ENCODE measurements around the gene SLAMF1. TPM values are rescaled to one million over a fixed set of nuclear protein-coding genes. Genes with fewer than 3 reads are reported as not detected.

Gene SLAMF1
- total and polyA plus RNA-seq, 9 of the 15 experiments (the other 6 are each of a cell fraction or from before 2014, with no cell fraction given) = 0.04 to 0.17 (median 0.11) TPM; not detected in 4

DNA sequence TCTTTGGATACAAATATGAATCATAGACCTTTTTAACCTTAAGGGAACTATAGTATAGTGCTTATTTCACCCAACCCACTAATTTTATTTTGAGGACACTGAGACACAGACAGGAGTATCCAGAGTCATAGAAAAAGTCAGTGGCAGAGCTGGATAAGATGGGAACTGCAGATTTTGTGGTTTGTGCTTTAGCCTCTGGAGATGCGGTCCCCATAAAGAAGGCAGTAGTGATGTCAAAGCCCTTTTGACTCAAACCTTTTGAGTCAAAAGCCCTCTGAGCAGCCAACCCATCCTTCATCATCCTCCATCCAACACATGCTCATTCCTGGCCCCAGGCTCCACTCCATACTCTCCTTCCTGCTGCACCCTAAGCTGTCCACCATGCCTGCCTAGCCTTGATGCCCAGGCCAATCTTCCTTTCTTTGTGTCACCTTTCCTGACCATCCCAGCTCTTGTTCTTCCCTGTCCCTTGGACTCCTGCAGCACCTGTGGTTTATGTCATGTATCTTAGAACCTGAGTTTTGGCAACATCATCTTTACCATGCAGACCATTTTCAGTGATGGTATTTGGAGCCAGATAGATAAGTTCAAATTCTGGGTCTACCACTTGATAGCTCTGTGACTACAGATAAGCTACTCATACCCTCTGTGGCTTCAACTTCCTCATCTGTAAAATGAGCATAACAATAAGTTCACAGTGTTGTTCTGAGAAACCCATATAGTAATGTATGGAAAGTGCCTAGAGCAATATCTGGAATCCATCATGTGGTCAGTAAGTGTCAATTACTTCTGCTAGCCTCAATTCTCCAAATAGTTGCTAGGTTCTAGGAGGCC is 20.1 kb downstream of the SLAMF1 start (continued):
- TF ChIP-seq, protein P1, sequence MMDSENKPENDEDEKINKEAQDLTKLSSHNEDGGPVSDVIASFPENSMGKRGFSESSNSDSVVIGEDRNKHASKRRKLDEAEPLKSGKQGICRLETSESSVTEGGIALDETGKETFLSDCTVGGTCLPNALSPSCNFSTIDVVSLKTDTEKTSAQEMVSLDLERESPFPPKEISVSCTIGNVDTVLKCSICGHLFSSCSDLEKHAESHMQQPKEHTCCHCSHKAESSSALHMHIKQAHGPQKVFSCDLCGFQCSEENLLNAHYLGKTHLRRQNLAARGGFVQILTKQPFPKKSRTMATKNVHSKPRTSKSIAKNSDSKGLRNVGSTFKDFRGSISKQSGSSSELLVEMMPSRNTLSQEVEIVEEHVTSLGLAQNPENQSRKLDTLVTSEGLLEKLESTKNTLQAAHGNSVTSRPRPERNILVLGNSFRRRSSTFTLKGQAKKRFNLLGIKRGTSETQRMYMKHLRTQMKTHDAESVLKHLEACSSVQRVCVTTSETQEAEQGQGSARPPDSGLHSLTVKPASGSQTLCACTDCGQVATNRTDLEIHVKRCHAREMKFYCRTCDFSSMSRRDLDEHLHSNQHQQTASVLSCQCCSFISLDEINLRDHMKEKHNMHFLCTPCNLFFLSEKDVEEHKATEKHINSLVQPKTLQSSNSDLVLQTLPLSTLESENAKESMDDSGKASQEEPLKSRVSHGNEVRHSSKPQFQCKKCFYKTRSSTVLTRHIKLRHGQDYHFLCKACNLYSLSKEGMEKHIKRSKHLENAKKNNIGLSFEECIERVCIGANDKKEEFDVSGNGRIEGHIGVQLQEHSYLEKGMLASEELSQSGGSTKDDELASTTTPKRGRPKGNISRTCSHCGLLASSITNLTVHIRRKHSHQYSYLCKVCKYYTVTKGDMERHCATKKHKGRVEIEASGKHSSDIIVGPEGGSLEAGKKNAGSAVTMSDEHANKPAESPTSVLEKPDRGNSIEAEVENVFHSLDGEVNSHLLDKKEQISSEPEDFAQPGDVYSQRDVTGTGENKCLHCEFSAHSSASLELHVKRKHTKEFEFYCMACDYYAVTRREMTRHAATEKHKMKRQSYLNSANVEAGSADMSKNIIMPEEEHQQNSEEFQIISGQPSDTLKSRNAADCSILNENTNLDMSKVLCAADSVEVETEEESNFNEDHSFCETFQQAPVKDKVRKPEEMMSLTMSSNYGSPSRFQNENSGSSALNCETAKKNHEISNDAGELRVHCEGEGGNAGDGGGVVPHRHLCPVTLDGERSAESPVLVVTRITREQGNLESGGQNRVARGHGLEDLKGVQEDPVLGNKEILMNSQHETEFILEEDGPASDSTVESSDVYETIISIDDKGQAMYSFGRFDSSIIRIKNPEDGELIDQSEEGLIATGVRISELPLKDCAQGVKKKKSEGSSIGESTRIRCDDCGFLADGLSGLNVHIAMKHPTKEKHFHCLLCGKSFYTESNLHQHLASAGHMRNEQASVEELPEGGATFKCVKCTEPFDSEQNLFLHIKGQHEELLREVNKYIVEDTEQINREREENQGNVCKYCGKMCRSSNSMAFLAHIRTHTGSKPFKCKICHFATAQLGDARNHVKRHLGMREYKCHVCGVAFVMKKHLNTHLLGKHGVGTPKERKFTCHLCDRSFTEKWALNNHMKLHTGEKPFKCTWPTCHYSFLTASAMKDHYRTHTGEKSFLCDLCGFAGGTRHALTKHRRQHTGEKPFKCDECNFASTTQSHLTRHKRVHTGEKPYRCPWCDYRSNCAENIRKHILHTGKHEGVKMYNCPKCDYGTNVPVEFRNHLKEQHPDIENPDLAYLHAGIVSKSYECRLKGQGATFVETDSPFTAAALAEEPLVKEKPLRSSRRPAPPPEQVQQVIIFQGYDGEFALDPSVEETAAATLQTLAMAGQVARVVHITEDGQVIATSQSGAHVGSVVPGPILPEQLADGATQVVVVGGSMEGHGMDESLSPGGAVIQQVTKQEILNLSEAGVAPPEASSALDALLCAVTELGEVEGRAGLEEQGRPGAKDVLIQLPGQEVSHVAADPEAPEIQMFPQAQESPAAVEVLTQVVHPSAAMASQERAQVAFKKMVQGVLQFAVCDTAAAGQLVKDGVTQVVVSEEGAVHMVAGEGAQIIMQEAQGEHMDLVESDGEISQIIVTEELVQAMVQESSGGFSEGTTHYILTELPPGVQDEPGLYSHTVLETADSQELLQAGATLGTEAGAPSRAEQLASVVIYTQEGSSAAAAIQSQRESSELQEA (IDR thresholded peaks at IDR 0.05; ENCODE audit: low read depth) = no peak
- TF ChIP-seq ZNF696 (CRISPR knock-in tag; conservative IDR thresholded peaks at IDR 0.05) = no peak
- TF ChIP-seq ZNF175 (CRISPR knock-in tag; IDR thresholded peaks at IDR 0.05; ENCODE audit: low read depth) = no peak
- no peak for TF ChIP-seq THRAP3 (IDR thresholded peaks at IDR 0.05; ENCODE audit: borderline replicate concordance)
- no peak for TF ChIP-seq RNF2 (IDR thresholded peaks at IDR 0.05)
- TF ChIP-seq, protein P2, sequence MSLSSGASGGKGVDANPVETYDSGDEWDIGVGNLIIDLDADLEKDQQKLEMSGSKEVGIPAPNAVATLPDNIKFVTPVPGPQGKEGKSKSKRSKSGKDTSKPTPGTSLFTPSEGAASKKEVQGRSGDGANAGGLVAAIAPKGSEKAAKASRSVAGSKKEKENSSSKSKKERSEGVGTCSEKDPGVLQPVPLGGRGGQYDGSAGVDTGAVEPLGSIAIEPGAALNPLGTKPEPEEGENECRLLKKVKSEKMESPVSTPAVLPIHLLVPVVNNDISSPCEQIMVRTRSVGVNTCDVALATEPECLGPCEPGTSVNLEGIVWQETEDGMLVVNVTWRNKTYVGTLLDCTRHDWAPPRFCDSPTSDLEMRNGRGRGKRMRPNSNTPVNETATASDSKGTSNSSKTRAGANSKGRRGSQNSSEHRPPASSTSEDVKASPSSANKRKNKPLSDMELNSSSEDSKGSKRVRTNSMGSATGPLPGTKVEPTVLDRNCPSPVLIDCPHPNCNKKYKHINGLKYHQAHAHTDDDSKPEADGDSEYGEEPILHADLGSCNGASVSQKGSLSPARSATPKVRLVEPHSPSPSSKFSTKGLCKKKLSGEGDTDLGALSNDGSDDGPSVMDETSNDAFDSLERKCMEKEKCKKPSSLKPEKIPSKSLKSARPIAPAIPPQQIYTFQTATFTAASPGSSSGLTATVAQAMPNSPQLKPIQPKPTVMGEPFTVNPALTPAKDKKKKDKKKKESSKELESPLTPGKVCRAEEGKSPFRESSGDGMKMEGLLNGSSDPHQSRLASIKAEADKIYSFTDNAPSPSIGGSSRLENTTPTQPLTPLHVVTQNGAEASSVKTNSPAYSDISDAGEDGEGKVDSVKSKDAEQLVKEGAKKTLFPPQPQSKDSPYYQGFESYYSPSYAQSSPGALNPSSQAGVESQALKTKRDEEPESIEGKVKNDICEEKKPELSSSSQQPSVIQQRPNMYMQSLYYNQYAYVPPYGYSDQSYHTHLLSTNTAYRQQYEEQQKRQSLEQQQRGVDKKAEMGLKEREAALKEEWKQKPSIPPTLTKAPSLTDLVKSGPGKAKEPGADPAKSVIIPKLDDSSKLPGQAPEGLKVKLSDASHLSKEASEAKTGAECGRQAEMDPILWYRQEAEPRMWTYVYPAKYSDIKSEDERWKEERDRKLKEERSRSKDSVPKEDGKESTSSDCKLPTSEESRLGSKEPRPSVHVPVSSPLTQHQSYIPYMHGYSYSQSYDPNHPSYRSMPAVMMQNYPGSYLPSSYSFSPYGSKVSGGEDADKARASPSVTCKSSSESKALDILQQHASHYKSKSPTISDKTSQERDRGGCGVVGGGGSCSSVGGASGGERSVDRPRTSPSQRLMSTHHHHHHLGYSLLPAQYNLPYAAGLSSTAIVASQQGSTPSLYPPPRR (CRISPR knock-in tag; IDR thresholded peaks at IDR 0.05; ENCODE audit: borderline replicate concordance) = no peak
- TF ChIP-seq ZNF592 (IDR thresholded peaks at IDR 0.05) = no peak
